ENCODE measurements around the gene MSH3. TPM values are rescaled to one million over a fixed set of nuclear protein-coding genes. Genes with fewer than 3 reads are reported as not detected.

Gene MSH3
- total RNA-seq, 2 donors from 2014 or later = 9.2 to 10.9 TPM

GRCh38 chr5:80806929-80807328, 152.5 kb downstream of the MSH3 start:
- TF ChIP-seq POLR2A (IDR thresholded peaks at IDR 0.05) = no peak
- TF ChIP-seq CTCF (IDR thresholded peaks at IDR 0.05) = no peak
- H3K36me3 ChIP-seq (replicated peaks in 1 of 2; ENCODE audit: insufficient read depth in 1 of 2, low read depth in 2 of 2) = no peaks in the 10 kb centered on the region
- DNase-seq (no peak), ATAC-seq (no peak)
- no peak overlapping the region for H3K4me3 ChIP-seq
- intact Hi-C loops (cut with DNase I) = no loop called here
- H3K27ac ChIP-seq = no peak overlapping the region
- no peaks in the 10 kb centered on the region for H3K9me3 ChIP-seq
- H3K4me1 ChIP-seq = no peaks in the 10 kb centered on the region
- no peaks in the 10 kb centered on the region for H3K27me3 ChIP-seq

DNA sequence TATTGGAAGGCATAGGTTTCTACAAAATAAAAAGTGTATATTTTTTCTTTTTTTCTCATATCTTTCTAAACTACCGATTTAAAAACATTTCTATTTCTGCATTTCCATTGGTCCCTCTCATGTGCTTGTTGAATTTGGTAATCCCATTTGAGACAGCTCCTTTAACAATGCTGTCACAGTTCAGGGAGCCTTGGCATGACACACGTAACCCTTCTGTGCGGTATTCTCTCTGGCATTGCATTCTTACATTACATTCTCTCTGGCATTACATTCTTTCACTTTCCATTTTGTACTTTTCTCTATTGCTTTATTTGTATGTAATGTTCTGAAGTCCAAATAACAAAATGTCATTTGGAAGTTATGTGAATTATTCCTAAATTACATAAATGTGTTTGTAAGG, 155.0 kb downstream of the MSH3 start:
- intact Hi-C loops (cut with DNase I) = no loop called here
- ATAC-seq (no peak), DNase-seq (no peak)
- Histone ChIP-seq H3K4me1 (no peaks in the 10 kb centered on the region), H3K9me3 (no peaks in the 10 kb centered on the region), H3K27ac (no peak overlapping the region), H3K27me3 (no peaks in the 10 kb centered on the region), H3K4me3 (no peak overlapping the region), H3K36me3 (replicated peaks in 1 of 2; ENCODE audit: insufficient read depth in 1 of 2, low read depth in 2 of 2) (peaks cover 0 to 3% of the 10 kb centered on the region in 2 donors)
- TF ChIP-seq CTCF (IDR thresholded peaks at IDR 0.05) = no peak
- no peak for TF ChIP-seq POLR2A (IDR thresholded peaks at IDR 0.05)
- 94 to 95% methylated on average over 3 of the region's 3 CpGs for WGBS, 2 donors

DNA sequence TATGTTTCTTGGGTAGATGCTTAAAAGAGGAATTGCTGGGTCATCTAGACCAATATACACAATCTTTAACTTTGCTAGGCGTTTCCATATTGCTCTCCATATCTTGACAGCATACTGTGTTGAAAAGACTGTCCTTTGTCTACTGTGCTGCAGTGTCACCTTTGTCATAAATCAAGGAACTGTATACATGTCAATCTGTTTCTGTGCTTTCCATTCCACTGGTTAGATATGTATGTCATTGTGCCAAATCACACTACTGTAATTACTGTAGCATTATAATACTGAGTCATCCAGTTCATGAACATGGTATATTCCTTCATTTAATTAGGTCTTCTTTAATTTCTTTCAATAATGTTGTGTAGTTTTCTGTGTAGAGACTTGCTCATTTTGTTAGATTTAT, 156.0 kb downstream of the MSH3 start:
- no peaks in the 10 kb centered on the region for H3K27me3 ChIP-seq
- no peak for ATAC-seq
- DNase-seq = no peak
- peaks cover 0 to 5% of the 10 kb centered on the region in 2 donors for H3K36me3 ChIP-seq (replicated peaks in 1 of 2; ENCODE audit: insufficient read depth in 1 of 2, low read depth in 2 of 2)
- TF ChIP-seq CTCF (IDR thresholded peaks at IDR 0.05) (no peak), POLR2A (IDR thresholded peaks at IDR 0.05) (no peak)
- 100% methylated on average over 1 of the region's 1 CpG for WGBS, 2 donors
- no peak overlapping the region for H3K4me3 ChIP-seq
- H3K27ac ChIP-seq = no peak overlapping the region
- intact Hi-C loops (cut with DNase I) = no loop called here
- no peaks in the 10 kb centered on the region for H3K9me3 ChIP-seq
- no peaks in the 10 kb centered on the region for H3K4me1 ChIP-seq

- no peak for ATAC-seq
- Histone ChIP-seq H3K9me3 (no peaks in the 10 kb centered on the region), H3K4me3 (no peak overlapping the region), H3K4me1 (no peaks in the 10 kb centered on the region), H3K27me3 (no peaks in the 10 kb centered on the region), H3K27ac (no peak overlapping the region), H3K36me3 (replicated peaks in 1 of 2; ENCODE audit: insufficient read depth in 1 of 2, low read depth in 2 of 2) (peaks cover 0 to 5% of the 10 kb centered on the region in 2 donors)
- TF ChIP-seq CTCF (IDR thresholded peaks at IDR 0.05) (no peak), POLR2A (IDR thresholded peaks at IDR 0.05) (no peak)
- no peak for DNase-seq
- 89 to 97% methylated on average over 3 of the region's 3 CpGs for WGBS, 2 donors
- intact Hi-C loops (cut with DNase I) = no loop called here
Observed at GRCh38 chr5:80816590-80816989, 162.1 kb downstream of the MSH3 start.

DNA sequence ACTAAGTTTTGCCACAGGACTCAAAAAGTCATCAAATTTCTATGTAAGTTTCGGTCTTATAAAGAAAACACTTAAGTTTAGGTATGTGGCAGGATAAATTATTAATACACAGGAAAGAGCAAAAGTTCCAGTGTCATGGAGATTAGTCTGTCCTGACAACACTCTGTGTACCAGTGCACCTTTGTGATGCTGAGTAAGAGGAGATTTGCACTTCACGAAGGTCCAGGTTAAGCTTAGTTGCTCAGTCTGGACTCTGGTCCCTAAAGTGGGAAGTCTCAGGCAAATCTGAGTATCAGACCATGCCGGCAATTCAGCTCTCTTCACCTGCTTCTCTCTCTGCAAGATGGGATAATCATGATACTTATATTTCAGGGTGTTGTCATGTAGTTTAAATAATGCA, 166.2 kb downstream of the MSH3 start:
- H3K9me3 ChIP-seq = no peaks in the 10 kb centered on the region
- ATAC-seq (no peak), DNase-seq (no peak)
- WGBS, 2 donors = 91 to 95% methylated on average over 3 of the region's 3 CpGs
- H3K27me3 ChIP-seq = no peaks in the 10 kb centered on the region
- no peak overlapping the region for H3K4me3 ChIP-seq
- H3K27ac ChIP-seq = no peak overlapping the region
- no peaks in the 10 kb centered on the region for H3K36me3 ChIP-seq (replicated peaks in 1 of 2; ENCODE audit: insufficient read depth in 1 of 2, low read depth in 2 of 2)
- intact Hi-C loops (cut with DNase I) = no loop called here
- no peak for TF ChIP-seq POLR2A (IDR thresholded peaks at IDR 0.05)
- no peak for TF ChIP-seq CTCF (IDR thresholded peaks at IDR 0.05)
- peaks cover 2% of the 10 kb centered on the region for H3K4me1 ChIP-seq

Measured in body of pancreas (tissue), 4 donors.